IPS-15b (cell line): ENCODE data around the gene CACNG4.

Experiments used
- H3K27me3 ChIP-seq: one replicate; pipeline ENCODE4 v1.6.1; 2013; ENCODE audit warnings: low read length; ENCODE audit not compliant: control insufficient read depth, insufficient read depth
- H3K36me3 ChIP-seq: one replicate; pipeline ENCODE4 v1.6.1; 2013; ENCODE audit warnings: low read length; ENCODE audit not compliant: control insufficient read depth, insufficient read depth
- H3K4me1 ChIP-seq: one replicate; pipeline ENCODE4 v1.6.1; 2013; ENCODE audit warnings: mild to moderate bottlenecking, low read length; ENCODE audit not compliant: control insufficient read depth, insufficient read depth
- H3K4me3 ChIP-seq: one replicate; pipeline ENCODE4 v1.5.1; 2013; ENCODE audit warnings: low read depth, low read length
- H3K9ac ChIP-seq: one replicate; pipeline ENCODE4 v1.6.1; 2013; ENCODE audit warnings: low read depth, mild to moderate bottlenecking, low read length
- H3K9me3 ChIP-seq: one replicate; pipeline ENCODE4 v1.6.1; 2013; ENCODE audit warnings: mild to moderate bottlenecking, low read length; ENCODE audit not compliant: control insufficient read depth, insufficient read depth

Gene CACNG4

GRCh38 chr17:67041941-67042899, 77.7 kb downstream of the CACNG4 start:
- no peaks in the 10 kb centered on the region for H3K27me3 ChIP-seq

GRCh38 chr17:67043283-67043682, 78.8 kb downstream of the CACNG4 start:
- Histone ChIP-seq H3K9me3 (no peaks in the 10 kb centered on the region), H3K27me3 (no peaks in the 10 kb centered on the region), H3K4me3 (no peak overlapping the region), H3K9ac (no peak overlapping the region), H3K4me1 (no peaks in the 10 kb centered on the region), H3K36me3 (no peaks in the 10 kb centered on the region)

More at GRCh38 chr17:67041941-67042899, 77.7 kb downstream of the CACNG4 start:
- no peaks in the 10 kb centered on the region for H3K4me1 ChIP-seq
- no peak overlapping the region for H3K4me3 ChIP-seq
- H3K9me3 ChIP-seq: no peaks in the 10 kb centered on the region
- H3K36me3 ChIP-seq: no peaks in the 10 kb centered on the region
- H3K9ac ChIP-seq: no peak overlapping the region

GRCh38 chr17:67044016-67044772, 79.7 kb downstream of the CACNG4 start, which contains the start of gene CACNG1:
CACNG1 (plus strand) TSS chr17:67044554; CDS start chr17:67044661, 107 bp downstream.
- Histone ChIP-seq H3K4me3 (no peak within 1 kb of the TSS), H3K9me3 (no peaks in the 10 kb centered on the region), H3K27me3 (no peaks in the 10 kb centered on the region), H3K9ac (no peak within 1 kb of the TSS), H3K36me3 (no peaks in the 10 kb centered on the region), H3K4me1 (no peaks in the 10 kb centered on the region)

GRCh38 chr17:67044940-67045339, 80.4 kb downstream of the CACNG4 start:
- Histone ChIP-seq H3K36me3 (no peaks in the 10 kb centered on the region), H3K9me3 (no peaks in the 10 kb centered on the region), H3K4me3 (no peak overlapping the region), H3K9ac (no peak overlapping the region), H3K27me3 (no peaks in the 10 kb centered on the region), H3K4me1 (no peaks in the 10 kb centered on the region)

- no peaks in the 10 kb centered on the region for H3K36me3 ChIP-seq
- H3K4me1 ChIP-seq: no peaks in the 10 kb centered on the region
- no peak overlapping the region for H3K9ac ChIP-seq
- no peaks in the 10 kb centered on the region for H3K27me3 ChIP-seq
- H3K4me3 ChIP-seq: no peak overlapping the region
- H3K9me3 ChIP-seq: no peaks in the 10 kb centered on the region
These were observed 81.9 kb downstream of the CACNG4 start for GRCh38 chr17:67046398-67046797.

- Histone ChIP-seq H3K9ac (no peak overlapping the region), H3K4me3 (no peak overlapping the region), H3K27me3 (no peaks in the 10 kb centered on the region), H3K36me3 (no peaks in the 10 kb centered on the region), H3K9me3 (no peaks in the 10 kb centered on the region), H3K4me1 (no peaks in the 10 kb centered on the region)
These were observed 82.9 kb downstream of the CACNG4 start for GRCh38 chr17:67047382-67047781.

GRCh38 chr17:67049025-67049739, 84.7 kb downstream of the CACNG4 start:
- no peak overlapping the region for H3K9ac ChIP-seq
- no peak overlapping the region for H3K4me3 ChIP-seq
- H3K4me1 ChIP-seq: no peaks in the 10 kb centered on the region
- H3K36me3 ChIP-seq: no peaks in the 10 kb centered on the region
- H3K9me3 ChIP-seq: no peaks in the 10 kb centered on the region
- H3K27me3 ChIP-seq: no peaks in the 10 kb centered on the region

GRCh38 chr17:67050066-67050465, 85.6 kb downstream of the CACNG4 start:
- H3K4me3 ChIP-seq: no peak overlapping the region
- no peaks in the 10 kb centered on the region for H3K36me3 ChIP-seq
- H3K9me3 ChIP-seq: no peaks in the 10 kb centered on the region
- no peaks in the 10 kb centered on the region for H3K4me1 ChIP-seq
- no peak overlapping the region for H3K9ac ChIP-seq
- no peaks in the 10 kb centered on the region for H3K27me3 ChIP-seq

GRCh38 chr17:67050471-67051154, 86.1 kb downstream of the CACNG4 start:
- Histone ChIP-seq H3K4me1 (no peaks in the 10 kb centered on the region), H3K9ac (no peak overlapping the region), H3K4me3 (no peak overlapping the region)

GRCh38 chr17:67051155-67051538, 86.6 kb downstream of the CACNG4 start:
- H3K36me3 ChIP-seq: no peaks in the 10 kb centered on the region
- no peak overlapping the region for H3K4me3 ChIP-seq
- no peaks in the 10 kb centered on the region for H3K4me1 ChIP-seq
- H3K9me3 ChIP-seq: no peaks in the 10 kb centered on the region
- no peaks in the 10 kb centered on the region for H3K27me3 ChIP-seq
- H3K9ac ChIP-seq: no peak overlapping the region

More at GRCh38 chr17:67050471-67051154, 86.1 kb downstream of the CACNG4 start:
- Histone ChIP-seq H3K36me3 (no peaks in the 10 kb centered on the region), H3K9me3 (no peaks in the 10 kb centered on the region), H3K27me3 (no peaks in the 10 kb centered on the region)

GRCh38 chr17:67051837-67052236, 87.3 kb downstream of the CACNG4 start:
- Histone ChIP-seq H3K9me3 (no peaks in the 10 kb centered on the region), H3K4me3 (no peak overlapping the region), H3K27me3 (no peaks in the 10 kb centered on the region), H3K36me3 (no peaks in the 10 kb centered on the region), H3K9ac (no peak overlapping the region), H3K4me1 (no peaks in the 10 kb centered on the region)
